Heart right ventricle (tissue), 16 donors: ENCODE data around the gene MT3. TPM values are rescaled to one million over a fixed set of nuclear protein-coding genes. Genes with fewer than 3 reads are reported as not detected.

Source experiments
- ATAC-seq, 8 donors: fragments of 200-7000 bp; cut with Tn5 transposase; one replicate each; pipeline ENCODE4 v1.9.1; 2020; ENCODE audit warnings: mild to moderate bottlenecking in 8 of 8, moderate library complexity in 8 of 8, moderate number of reproducible peaks in 1 of 8
- DNase-seq, 2 donors: peaks; one replicate each; pipeline ENCODE4 v3.0.0-alpha.2; 2020
- H3K27ac ChIP-seq, 10 donors: fragments of 200-600 bp; sonication (generic) in 2 of 10; one replicate each; pipeline versions ENCODE4 v1.5.0 to v1.8.0; 2020 to 2022; ENCODE audit warnings: mild to moderate bottlenecking in 3 of 10
- H3K27me3 ChIP-seq, 7 donors: fragments of 200-600 bp; one replicate each; pipeline ENCODE4 v1.8.0; 2021 to 2022; ENCODE audit warnings: mild to moderate bottlenecking in 2 of 7
- H3K36me3 ChIP-seq, 9 donors: fragments of 200-600 bp; sonication (generic) in 1 of 9; one replicate each; pipeline versions ENCODE4 v1.5.0 to v1.8.0; 2020 to 2022; ENCODE audit warnings: mild to moderate bottlenecking in 2 of 9
- H3K4me1 ChIP-seq, 9 donors: fragments of 200-600 bp; sonication (generic) in 1 of 9; one replicate each; pipeline versions ENCODE4 v1.5.0 to v1.8.0; 2020 to 2022; ENCODE audit warnings: mild to moderate bottlenecking in 4 of 9
- H3K4me3 ChIP-seq, 10 donors: fragments of 200-600 bp; sonication (generic) in 2 of 10; one replicate each; pipeline versions ENCODE4 v1.5.0 to v1.8.0; 2020 to 2022; ENCODE audit warnings: mild to moderate bottlenecking in 7 of 10, moderate library complexity in 2 of 10
- H3K9me3 ChIP-seq, 11 donors: fragments of 200-600 bp in 10 of 11; sonication (generic) in 2 of 11; one replicate each; pipeline versions ENCODE4 v1.5.0 to v1.8.0; 2013 to 2022; ENCODE audit warnings: mild to moderate bottlenecking in 2 of 11, control low read depth in 1 of 11, moderate library complexity in 1 of 11
- CTCF ChIP-seq, 9 donors: fragments of 200-600 bp; sonication (generic) in 2 of 9; IDR thresholded peaks; one replicate each; pipeline versions ENCODE4 v1.5.0 to v1.8.0; 2021 to 2022; ENCODE audit warnings: antibody characterized with exemption in 9 of 9, mild to moderate bottlenecking in 5 of 9, moderate library complexity in 1 of 9
- WGBS, 2 donors: extraction: QIAGEN DNeasy Blood & Tissue Kit; methylation state at CpG; one replicate each; pipeline ENCODE4 v1.1.7; 2013; ENCODE audit warnings: inconsistent platforms in 1 of 2; 5-methylcytosine and 5-hydroxymethylcytosine counted together
- intact Hi-C, 10 donors: fragments of 100-400 bp; cut with DNase I; formaldehyde crosslinking; loops; one replicate each; pipeline versions ENCODE4 v1.11.1 to v1.14.2; 2022
- polyA plus RNA-seq, 2 donors: library from polyadenylated mRNA; stranded (reverse); fragments of 200-250 nt; gene quantifications; one replicate each; pipeline ENCODE4 v1.2.3, GENCODE V29; 2013
- total RNA-seq, 10 donors: library from RNA; stranded (reverse); fragmentation: NEBNext Ultra II Directional in 3 of 10; extraction: Animal tissue kit (Norgen Biotek cat#: 25700) in 3 of 10; gene quantifications; one replicate each; pipeline versions ENCODE4 v1.2.1 to v1.2.4, GENCODE V29; 2021 to 2023
- donor health status: Arrhythmogenic right ventricular cardiomyopathy.
- donor health status: ischemic (EF 13 %, LVEDD 7.1; RV severe dilation, severe dysfunction).
- donor health status: healthy with polysubstance abuse.
- donor health status: DM: no; HTN: yes; CAD: no.
- donor health status: DM: no; HTN: no; CAD: no.
- donor health status: ischemic (EF 25% LVEDD 6.9; RV normal size, moderate dysfunction).
- donor health status: ischemic (EF 25% LVEDD 5.7; RV mildly dilated, moderate dysfunction).
- donor health status: healthy.
- donor health status: DM: yes; HTN: yes; CAD: no.
- donor health status: Ischemic cardiomyopathy.
- donor health status: ischemic (EF 35%, LVEDD 5.7; RV mildly dilated, moderate dysfunction).
- donor health status: nonischemic (EF 11% LVEDD 7.7; RV severe dilation, severe dysfunction).
- donor health status: DM: yes; HTN: yes; CAD: no.
- donor health status: PGD.
- donor health status: ischemic (EF 29% LVEDD 5.4; RV normal size, mild dysfunction).
- donor health status: nonischemic (EF 23%, LVEDD 6.1; RV moderate dilation, normal function).

MT3 gene
- total and polyA plus RNA-seq, 12 donors = 1.9 to 29.8 (median 4.4) TPM

- TF ChIP-seq CTCF (IDR thresholded peaks at IDR 0.05) = no peak
- intact Hi-C loops = no loop called here
- Histone ChIP-seq H3K27ac (no peak overlapping the region), H3K9me3 (no peaks in the 10 kb centered on the region), H3K4me1 (no peaks in the 10 kb centered on the region), H3K36me3 (no peaks in the 10 kb centered on the region), H3K27me3 (peaks cover 0 to 27% (median 9%) of the 10 kb centered on the region in 7 donors), H3K4me3 (no peak overlapping the region)
- WGBS, 2 donors = 39 to 58% methylated on average over 1 of the region's 1 CpG
- no peak for ATAC-seq
- DNase-seq = no peak
Measured at GRCh38 chr16:56560447-56560846, 28.9 kb upstream of the MT3 start.

DNA sequence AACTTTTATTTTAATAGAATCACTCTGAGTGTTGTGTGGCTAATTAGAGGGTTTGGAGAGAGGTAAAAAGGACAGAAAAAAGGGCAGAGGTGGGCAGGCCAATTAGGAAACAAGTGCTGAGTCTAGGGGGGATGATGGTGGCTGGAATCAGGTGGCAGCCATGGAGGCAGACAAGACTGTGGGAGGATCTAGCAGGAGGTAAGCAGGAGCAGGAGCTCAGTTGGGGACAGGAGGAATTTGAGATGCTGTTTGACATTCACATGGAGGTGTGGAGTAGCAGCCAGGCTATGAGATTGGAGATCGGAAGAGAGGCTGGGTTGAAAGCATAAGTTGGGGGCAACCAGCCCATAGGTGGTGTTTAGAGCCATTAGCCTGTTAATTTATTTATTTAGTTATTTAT, 28.2 kb upstream of the MT3 start:
- no peak for ATAC-seq
- no peak overlapping the region for H3K4me3 ChIP-seq
- no peaks in the 10 kb centered on the region for H3K36me3 ChIP-seq
- WGBS, 2 donors = 83 to 86% methylated on average over 1 of the region's 1 CpG
- intact Hi-C loops = no loop called here
- no peaks in the 10 kb centered on the region for H3K4me1 ChIP-seq
- H3K9me3 ChIP-seq = no peaks in the 10 kb centered on the region
- DNase-seq = no peak
- H3K27me3 ChIP-seq = peaks cover 0 to 22% (median 9%) of the 10 kb centered on the region in 7 donors
- H3K27ac ChIP-seq = no peak overlapping the region
- no peak for TF ChIP-seq CTCF (IDR thresholded peaks at IDR 0.05)

DNA sequence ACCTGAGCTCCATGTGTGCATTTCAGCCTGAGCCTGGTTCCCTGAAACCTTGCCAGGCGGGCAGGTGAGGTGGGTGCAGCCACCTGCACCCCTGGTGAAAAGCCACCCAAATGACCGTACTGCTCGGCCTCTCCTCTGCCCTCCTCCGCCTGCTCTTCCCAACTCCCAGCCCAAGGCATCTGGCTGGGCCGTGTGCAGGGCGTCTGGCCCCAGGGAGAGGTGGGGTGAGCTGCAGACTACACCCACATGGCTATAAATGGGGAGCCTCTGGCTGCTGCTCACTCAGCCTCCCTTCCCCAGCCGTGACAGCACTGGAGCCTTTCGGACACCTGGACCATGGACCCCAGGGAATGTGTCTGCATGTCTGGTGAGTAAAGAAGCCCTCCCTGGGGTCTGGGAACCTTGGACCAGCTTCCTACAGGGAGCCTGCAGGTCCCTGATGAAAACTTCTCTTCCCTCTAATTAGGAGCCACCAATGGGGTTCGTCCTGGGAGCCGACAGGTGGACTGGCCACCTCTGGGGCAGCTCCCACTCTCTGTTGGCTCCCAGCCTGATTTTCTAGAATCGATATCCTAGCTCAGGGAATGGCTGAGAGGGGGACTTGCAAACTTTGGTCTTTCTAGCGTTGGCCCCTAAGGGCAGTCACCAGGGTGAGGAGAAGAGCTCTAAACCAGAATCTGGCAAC, 24.4 kb upstream of the MT3 start, which contains the start of gene MT4:
Gene MT4 (plus strand): TSS at position 281 of the 685 bp plus-strand sequence. CDS start 56 bp downstream, at position 337.
- WGBS, 2 donors = 75 to 79% methylated on average over 12 of the region's 12 CpGs
- no peaks in the 10 kb centered on the region for H3K36me3 ChIP-seq
- no peak for TF ChIP-seq CTCF (IDR thresholded peaks at IDR 0.05)
- DNase-seq (no peak), ATAC-seq (no peak)
- no peaks in the 10 kb centered on the region for H3K9me3 ChIP-seq
- no peaks in the 10 kb centered on the region for H3K4me1 ChIP-seq
- peaks cover 0 to 22% (median 6%) of the 10 kb centered on the region in 7 donors for H3K27me3 ChIP-seq
- no peak within 1 kb of the TSS for H3K4me3 ChIP-seq
- H3K27ac ChIP-seq = no peak within 1 kb of the TSS
- intact Hi-C loops = no loop called here

GRCh38 chr16:56569971-56570370, 19.4 kb upstream of the MT3 start:
- Histone ChIP-seq H3K4me1 (no peaks in the 10 kb centered on the region), H3K27ac (no peak overlapping the region), H3K27me3 (peaks cover 0 to 18% (median 2%) of the 10 kb centered on the region in 7 donors), H3K36me3 (no peaks in the 10 kb centered on the region), H3K9me3 (peaks cover 0 to 11% (median 0%) of the 10 kb centered on the region in 11 donors), H3K4me3 (no peak overlapping the region)
- intact Hi-C loops = loop anchor here in 3 of 10 donors (10.0 kb wide), 1 partner anchor 135 kb away; no protein-coding TSS in a partner anchor
- WGBS, 2 donors = 94 to 100% methylated on average over 1 of the region's 1 CpG
- TF ChIP-seq CTCF (IDR thresholded peaks at IDR 0.05) = no peak
- DNase-seq (no peak), ATAC-seq (no peak)
